Caco-2 (cell line): ENCODE results near the gene STK32C. TPM values are rescaled to one million over a fixed set of nuclear protein-coding genes. Genes with fewer than 3 reads are reported as not detected.

ENCODE experiments used
- BruUV-seq: library from RNA; stranded (reverse); fragments of 400-500 nt; replicated peaks from 2 replicates; lab custom pipeline; 2021; lab: Mats Ljungman, UMichigan
- CTCF ChIA-PET: fragments of 300-600 bp; sonication (Branson Sonifier 250); formaldehyde crosslinking; loops from one replicate; lab custom pipeline; 2022; ENCODE audit warnings: antibody characterized with exemption; lab: Charles Lee
- POLR2A ChIA-PET: fragments of 300-600 bp; sonication (Branson Sonifier 250); formaldehyde crosslinking; loops from one replicate; lab custom pipeline; 2022; ENCODE audit warnings: antibody characterized with exemption; lab: Charles Lee
- DNase-seq, 2 experiments: peaks; one replicate each; pipeline versions ENCODE4 v3.0.0 to v3.0.0-alpha.2; 2020 to 2022
- H3K27me3 ChIP-seq: replicated peaks from 2 replicates; pipeline ENCODE4 v1.6.0; 2011; ENCODE audit warnings: low read length; ENCODE audit not compliant: control insufficient read depth, insufficient read depth
- H3K36me3 ChIP-seq: 2 replicates; pipeline ENCODE4 v1.5.1; 2011; ENCODE audit warnings: low read length; ENCODE audit not compliant: control insufficient read depth, insufficient read depth
- H3K4me1 ChIP-seq: fragments of 250-450 bp; sonication (Bioruptor Pico); 2 replicates; pipeline ENCODE4 v1.5.1; 2020; ENCODE audit warnings: mild to moderate bottlenecking
- H3K4me3 ChIP-seq: 2 replicates; pipeline ENCODE4 v1.5.1; 2011; ENCODE audit warnings: low read depth, mild to moderate bottlenecking, control low read depth, low read length
- H3K9me3 ChIP-seq: fragments of 250-450 bp; sonication (Bioruptor Pico); 2 replicates; pipeline ENCODE4 v1.5.1; 2020; ENCODE audit warnings: mild to moderate bottlenecking, moderate library complexity
- H3K27ac Mint-ChIP-seq: one replicate; pipeline ENCODE4 v1.8.0; 2022; ENCODE audit warnings: mixed read lengths; ENCODE audit not compliant: unreplicated experiment
- H3K27me3 Mint-ChIP-seq: one replicate; pipeline ENCODE4 v1.8.0; 2022; ENCODE audit warnings: mixed read lengths; ENCODE audit not compliant: insufficient read depth, unreplicated experiment
- H3K36me3 Mint-ChIP-seq: one replicate; pipeline ENCODE4 v1.8.0; 2022; ENCODE audit warnings: mild to moderate bottlenecking, mixed read lengths; ENCODE audit not compliant: insufficient read depth, unreplicated experiment
- H3K4me1 Mint-ChIP-seq: one replicate; pipeline ENCODE4 v1.8.0; 2022; ENCODE audit warnings: low read depth, mixed read lengths; ENCODE audit not compliant: unreplicated experiment
- H3K4me3 Mint-ChIP-seq: one replicate; pipeline ENCODE4 v1.8.0; 2022; ENCODE audit warnings: mild to moderate bottlenecking, moderate library complexity, mixed read lengths; ENCODE audit not compliant: unreplicated experiment
- H3K9me3 Mint-ChIP-seq: one replicate; pipeline ENCODE4 v1.8.0; 2022; ENCODE audit warnings: mixed read lengths; ENCODE audit not compliant: unreplicated experiment
- CTCF ChIP-seq, 2 experiments: fragments of 200-600 bp in 1 of 2; IDR thresholded peaks; 1 replicate in 1 of 2; 2 replicates in 1 of 2; pipeline versions ENCODE4 v1.5.1 to v1.8.0; 2011 to 2022; ENCODE audit warnings: antibody characterized with exemption in 1 of 2, control low read depth in 1 of 2, inconsistent platforms in 1 of 2, low read depth in 1 of 2, low read length in 1 of 2, mild to moderate bottlenecking in 1 of 2, moderate library complexity in 1 of 2; ENCODE audit not compliant: insufficient read depth in 1 of 2, severe bottlenecking in 1 of 2, unreplicated experiment in 1 of 2
- intact Hi-C: fragments of 100-400 bp; cut with micrococcal nuclease; formaldehyde crosslinking; loops from one replicate; pipeline ENCODE4 v1.10.0; 2022; ENCODE audit not compliant: unreplicated experiment
- total RNA-seq: library from RNA; stranded (reverse); gene quantifications from 2 replicates; pipeline ENCODE4 v1.2.3, GENCODE V29; 2022

The STK32C gene
- total RNA-seq, 1 experiment from 2014 or later = 13.3 TPM

GRCh38 chr10:132169031-132169765, 138.6 kb downstream of the STK32C start:
- Mint-ChIP-seq H3K9me3 (peaks cover 9% of the 10 kb centered on the region), H3K4me3 (no peak overlapping the region), H3K27ac (no peak overlapping the region), H3K36me3 (peaks cover 12% of the 10 kb centered on the region), H3K4me1 (no peaks in the 10 kb centered on the region), H3K27me3 (peaks cover 16% of the 10 kb centered on the region)
- no peaks in the 10 kb centered on the region for H3K27me3 ChIP-seq
- no peak for TF ChIP-seq CTCF (IDR thresholded peaks at IDR 0.05; ENCODE audit: insufficient read depth in 1 of 2, low read depth in 1 of 2, low read length in 1 of 2, severe bottlenecking in 1 of 2, unreplicated experiment in 1 of 2)
- peaks cover 5% of the 10 kb centered on the region; the same call in 1 of the 2 replicates for H3K9me3 ChIP-seq
- ChIA-PET POLR2A (no interaction called here), CTCF (interaction anchor here (0.5 kb wide), 1 partner anchor 88 kb away, joined by 3 read pairs; no protein-coding TSS in a partner anchor)
- no peak overlapping the region for H3K4me3 ChIP-seq
- H3K4me1 ChIP-seq = no peaks in the 10 kb centered on the region
- H3K36me3 ChIP-seq = no peaks in the 10 kb centered on the region
- BruUV-seq = no TSS peak
- intact Hi-C loops = no loop called here
- DNase-seq = no peak

DNA sequence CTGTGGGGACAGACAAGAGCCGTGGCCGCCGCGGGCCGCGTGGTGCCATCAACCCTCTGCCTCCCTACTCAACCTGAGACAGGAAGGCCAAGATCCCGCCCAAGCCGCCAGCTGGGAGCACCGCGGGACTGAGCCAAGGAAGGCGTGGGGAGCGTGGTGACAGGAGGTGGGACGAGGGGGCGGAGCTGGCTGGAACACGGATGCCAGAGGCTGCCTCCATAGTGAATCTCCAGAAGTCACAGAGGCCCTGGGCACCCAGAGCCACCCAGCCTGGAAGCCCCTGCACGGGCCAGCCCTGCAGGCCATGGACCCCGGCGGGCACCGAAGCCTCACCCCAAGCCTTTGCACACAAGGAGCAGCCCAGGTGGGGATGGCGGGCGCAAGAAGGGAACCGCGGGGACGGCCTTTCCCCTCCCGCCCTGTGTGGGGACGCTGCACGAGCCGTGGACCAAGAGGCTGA, 139.1 kb downstream of the STK32C start:
- H3K4me1 ChIP-seq = no peaks in the 10 kb centered on the region
- peaks cover 6% of the 10 kb centered on the region for H3K36me3 Mint-ChIP-seq
- H3K4me3 ChIP-seq = no peak overlapping the region
- intact Hi-C loops = no loop called here
- 0 out of 2 replicates have a peak, but pooled peaks cover 3% of the 10 kb centered on the region for H3K9me3 ChIP-seq
- H3K27me3 ChIP-seq = no peaks in the 10 kb centered on the region
- CTCF ChIA-PET = no interaction called here
- no TSS peak for BruUV-seq
- H3K36me3 ChIP-seq = no peaks in the 10 kb centered on the region
- no peaks in the 10 kb centered on the region for H3K4me1 Mint-ChIP-seq
- H3K27me3 Mint-ChIP-seq = peaks cover 16% of the 10 kb centered on the region
- POLR2A ChIA-PET = no interaction called here
- no peak overlapping the region for H3K27ac Mint-ChIP-seq
- H3K4me3 Mint-ChIP-seq = no peak overlapping the region
- peaks cover 5% of the 10 kb centered on the region for H3K9me3 Mint-ChIP-seq
- no peak for DNase-seq
- no peak for TF ChIP-seq CTCF (IDR thresholded peaks at IDR 0.05; ENCODE audit: insufficient read depth in 1 of 2, low read depth in 1 of 2, low read length in 1 of 2, severe bottlenecking in 1 of 2, unreplicated experiment in 1 of 2)

DNA sequence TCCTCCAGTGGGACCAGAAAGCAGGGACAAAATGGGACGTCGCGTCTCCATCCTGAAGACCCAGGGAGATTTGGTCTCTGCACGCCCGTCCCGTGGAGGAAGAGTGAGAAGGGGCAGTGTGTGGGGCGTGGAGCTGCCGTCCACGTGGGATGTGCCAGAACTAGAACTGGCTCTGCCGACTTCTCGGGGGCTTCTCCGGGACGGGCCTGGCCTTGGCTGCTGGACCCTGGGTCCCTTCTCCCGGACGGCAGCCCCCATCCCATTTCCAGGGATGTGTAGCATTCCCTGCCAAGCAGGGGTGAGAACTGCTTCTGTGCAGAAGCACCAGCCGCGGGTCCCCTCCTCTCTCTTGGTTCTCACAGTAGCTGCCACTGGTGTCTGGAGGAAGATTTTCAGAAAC, 139.8 kb downstream of the STK32C start:
- Histone ChIP-seq H3K9me3 (no peaks in the 10 kb centered on the region), H3K27me3 (no peaks in the 10 kb centered on the region), H3K4me3 (no peak overlapping the region), H3K36me3 (no peaks in the 10 kb centered on the region), H3K4me1 (no peaks in the 10 kb centered on the region)
- H3K4me1 Mint-ChIP-seq = no peaks in the 10 kb centered on the region
- ChIA-PET POLR2A (no interaction called here), CTCF (no interaction called here)
- no TSS peak for BruUV-seq
- DNase-seq = no peak
- H3K9me3 Mint-ChIP-seq = no peaks in the 10 kb centered on the region
- intact Hi-C loops = no loop called here
- H3K4me3 Mint-ChIP-seq = no peak overlapping the region
- TF ChIP-seq CTCF (IDR thresholded peaks at IDR 0.05; ENCODE audit: insufficient read depth in 1 of 2, low read depth in 1 of 2, low read length in 1 of 2, severe bottlenecking in 1 of 2, unreplicated experiment in 1 of 2) = no peak
- H3K27ac Mint-ChIP-seq = no peak overlapping the region
- H3K27me3 Mint-ChIP-seq = peaks cover 14% of the 10 kb centered on the region
- H3K36me3 Mint-ChIP-seq = no peaks in the 10 kb centered on the region
